GM20431 (cell line): ENCODE results near the gene BRAF.
"Not testable (repeated sequence)": the region's sequence is repeated elsewhere in the genome, so short reads cannot be mapped to it uniquely, and the experiment has no call there.

Experiments used
- in situ Hi-C: fragments of 300-500 bp; cut with MseI, MboI; formaldehyde crosslinking; loops from one replicate; pipeline ENCODE4 v1.15.0; 2020; ENCODE audit warnings: low sequenced_read_pairs; ENCODE audit not compliant: unreplicated experiment

The BRAF gene

DNA sequence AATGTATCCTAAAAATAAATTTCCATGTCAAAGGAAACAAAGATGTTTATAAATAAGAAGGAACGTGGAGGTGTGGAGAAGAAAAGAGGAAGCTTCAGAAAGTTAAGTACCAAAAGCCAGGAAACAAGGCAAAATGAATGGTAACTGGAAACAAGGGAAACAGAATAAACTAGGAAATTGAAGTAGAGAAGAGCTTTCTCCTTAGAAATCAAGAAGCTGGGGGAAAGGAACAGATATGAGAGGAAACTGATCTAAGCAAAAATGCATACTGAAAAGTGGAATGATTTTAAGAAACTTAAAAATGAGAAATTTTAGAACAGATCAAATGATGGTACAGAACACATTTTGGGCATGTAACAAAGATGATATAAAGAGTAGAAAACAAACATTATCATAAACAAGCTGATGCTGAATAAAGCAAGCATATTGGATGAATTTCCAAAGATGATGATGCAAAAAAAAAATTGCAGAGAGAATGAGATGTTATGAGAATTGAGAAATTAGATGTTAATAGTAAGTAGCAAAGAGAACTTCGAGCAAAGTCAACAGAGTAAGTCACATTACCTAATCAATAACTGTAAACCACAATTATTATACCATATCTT is 1.9 kb downstream of the BRAF start:
- in situ Hi-C loops: no loop called here

DNA sequence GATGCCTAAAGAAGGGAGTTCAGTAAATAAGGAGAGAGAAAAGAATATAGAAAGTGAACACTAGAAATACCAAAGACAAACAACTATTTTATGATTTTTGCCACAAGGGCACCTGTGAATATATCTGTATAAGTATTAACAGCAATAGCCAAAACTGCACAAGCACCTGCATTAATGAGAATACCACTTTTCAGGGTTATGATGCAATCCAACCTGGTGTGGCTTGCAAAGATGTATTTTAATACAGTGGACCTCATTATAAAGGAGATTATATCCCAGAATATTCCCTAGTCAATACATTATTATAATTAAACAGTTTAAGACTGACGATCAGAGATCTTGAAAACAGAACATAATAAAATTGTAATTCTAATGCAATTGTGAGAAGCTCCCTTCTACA is 4.0 kb downstream of the BRAF start:
- in situ Hi-C loops: no loop called here

DNA sequence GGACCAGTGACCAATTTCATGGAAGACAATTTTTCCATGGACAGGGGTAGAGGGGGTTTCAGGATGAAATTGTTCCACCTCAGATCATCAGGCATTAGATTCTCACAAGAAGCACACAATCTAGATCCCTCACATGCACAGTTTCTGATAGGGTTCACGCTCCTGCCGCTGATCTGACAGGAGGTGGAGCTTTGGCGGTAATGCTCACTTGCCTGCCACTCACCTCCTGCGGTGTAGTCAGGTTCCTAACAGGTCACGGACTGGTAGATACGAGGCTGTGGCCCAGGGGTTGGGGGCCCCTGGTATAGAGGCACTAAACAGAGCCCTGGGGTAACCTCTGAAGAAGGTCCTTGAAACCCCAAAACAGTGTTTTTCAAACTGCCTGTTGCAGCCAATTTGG is 6.5 kb downstream of the BRAF start:
- in situ Hi-C loops: no loop called here

DNA sequence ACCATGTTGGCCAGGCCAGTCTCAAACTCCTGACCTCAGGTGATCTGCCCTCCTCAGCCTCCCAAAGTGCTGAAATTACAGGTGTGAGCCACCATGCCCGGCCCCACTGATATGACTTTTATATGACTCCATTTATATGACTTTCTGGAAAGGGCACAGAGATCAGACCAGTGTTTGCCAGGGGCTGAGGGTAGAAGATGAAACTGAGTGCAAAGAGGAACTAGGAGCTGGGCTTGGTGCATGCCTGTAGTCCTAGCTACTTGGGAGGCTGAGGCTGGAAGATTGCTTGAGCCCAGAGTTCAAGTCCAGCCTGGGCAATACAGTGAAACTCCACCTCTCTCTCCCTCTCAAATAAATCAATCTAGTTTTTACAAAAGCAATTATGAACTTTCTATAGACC is 7.5 kb downstream of the BRAF start:
- in situ Hi-C loops: no loop called here

DNA sequence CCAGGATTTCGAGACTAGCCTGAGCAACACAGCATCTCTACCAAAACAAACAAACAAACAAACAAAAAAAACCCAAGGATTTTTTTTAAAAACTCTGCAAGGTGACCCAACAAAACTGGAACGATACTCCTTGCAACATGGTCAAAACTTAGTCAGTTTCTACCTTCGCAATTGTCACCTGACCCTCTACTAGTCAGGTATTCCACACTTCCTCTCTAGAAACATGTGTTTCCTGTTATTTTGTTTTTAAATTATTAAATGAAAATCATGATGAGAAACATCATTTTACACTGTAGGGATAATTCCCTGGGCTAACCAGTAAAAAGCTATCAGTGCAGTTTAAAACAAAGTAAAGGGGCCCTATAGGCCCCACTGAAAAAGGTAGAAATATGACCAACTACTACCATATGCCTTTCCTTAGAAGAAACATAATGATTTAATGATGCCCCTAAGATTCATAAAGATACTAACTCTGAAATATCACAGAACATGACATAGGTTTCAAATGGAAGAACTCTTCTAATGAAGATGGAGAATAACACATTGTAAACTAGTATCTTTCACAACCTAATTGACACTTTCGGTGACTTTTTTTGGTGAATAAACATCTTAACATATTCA is 8.7 kb downstream of the BRAF start:
- in situ Hi-C loops: no loop called here

DNA sequence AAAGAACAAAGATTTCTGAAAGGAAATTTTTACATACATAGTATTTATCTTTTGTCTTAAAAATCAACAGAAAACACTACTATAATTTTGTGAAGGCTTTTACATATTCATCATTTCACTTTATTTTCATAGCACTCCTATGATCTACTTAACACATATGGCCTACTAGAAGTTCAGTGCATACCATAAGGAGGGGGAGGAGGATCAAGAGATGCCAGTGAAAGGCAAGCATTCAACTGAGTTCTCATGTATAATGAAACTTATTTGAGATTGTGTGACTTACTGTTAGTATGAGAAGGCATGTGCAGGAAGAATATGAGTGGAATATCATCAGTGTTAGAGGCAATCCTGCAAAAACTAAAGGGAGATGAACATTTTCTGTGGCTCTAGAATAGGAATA is 10.6 kb downstream of the BRAF start:
- in situ Hi-C loops: no loop called here

DNA sequence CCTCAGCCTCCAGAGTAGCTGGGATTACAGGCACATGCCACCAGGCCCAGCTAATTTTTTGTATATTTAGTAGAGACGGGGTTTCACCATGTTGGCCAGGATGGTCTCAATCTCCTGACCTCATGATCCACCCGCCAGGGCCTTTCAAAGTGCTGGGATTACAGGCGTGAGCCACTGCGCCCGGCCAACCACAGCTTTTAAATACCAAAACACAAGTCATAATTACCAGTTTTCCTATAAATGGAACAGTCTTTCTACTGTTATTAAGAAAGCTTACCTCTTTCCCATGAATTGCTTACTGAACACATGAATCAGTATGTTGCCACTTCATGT is 11.2 kb downstream of the BRAF start:
- in situ Hi-C loops: not testable (repeated sequence)

DNA sequence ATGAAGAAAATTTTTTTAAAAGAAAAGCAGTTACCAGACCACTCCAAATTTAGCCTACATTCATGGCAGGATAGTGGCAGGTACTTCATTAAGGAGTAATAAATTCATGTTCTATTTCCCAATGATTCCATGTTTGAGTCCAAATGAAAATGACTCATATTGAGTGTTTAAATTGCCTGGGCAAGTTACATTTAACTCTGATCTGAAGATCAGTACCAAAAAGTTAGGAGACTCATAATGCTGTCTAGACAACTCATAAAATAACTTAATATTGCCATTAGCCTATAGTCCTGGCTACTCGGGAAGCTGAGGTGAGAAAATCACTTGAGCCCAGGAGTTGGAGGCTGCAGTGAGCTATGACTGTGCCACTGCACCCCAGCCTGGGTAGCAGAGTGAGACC is 13.0 kb downstream of the BRAF start:
- in situ Hi-C loops: no loop called here

DNA sequence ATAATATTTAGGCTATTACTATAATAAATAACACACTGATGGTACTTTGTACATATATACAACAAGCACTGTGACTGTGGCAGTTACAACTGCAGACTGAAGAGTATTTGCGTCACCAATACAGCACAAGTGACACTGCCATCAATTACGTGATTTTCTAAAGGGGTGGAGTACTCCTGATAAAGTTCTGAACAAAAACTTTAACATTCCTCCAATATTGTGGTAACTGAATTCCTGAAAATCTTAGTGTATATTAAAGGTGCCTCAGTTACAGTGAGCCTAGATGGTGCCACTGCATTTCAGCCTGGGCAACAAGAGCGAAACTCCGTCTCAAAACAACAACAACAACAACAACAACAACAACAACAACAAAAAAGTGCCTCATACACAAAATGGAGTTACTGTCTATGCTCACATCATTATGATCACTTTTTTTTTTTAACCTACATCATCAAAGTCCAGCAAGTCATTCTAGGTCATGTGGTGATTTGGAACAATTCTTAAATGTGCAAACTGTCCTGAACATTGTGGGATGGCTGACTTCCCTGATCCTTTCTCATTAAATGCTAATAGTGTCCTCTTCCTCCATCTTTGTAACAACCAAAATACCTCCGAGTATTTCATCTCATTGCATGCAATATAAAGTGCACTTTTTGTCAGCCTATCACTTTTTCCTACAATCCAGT is 15.1 kb downstream of the BRAF start:
- in situ Hi-C loops: no loop called here

DNA sequence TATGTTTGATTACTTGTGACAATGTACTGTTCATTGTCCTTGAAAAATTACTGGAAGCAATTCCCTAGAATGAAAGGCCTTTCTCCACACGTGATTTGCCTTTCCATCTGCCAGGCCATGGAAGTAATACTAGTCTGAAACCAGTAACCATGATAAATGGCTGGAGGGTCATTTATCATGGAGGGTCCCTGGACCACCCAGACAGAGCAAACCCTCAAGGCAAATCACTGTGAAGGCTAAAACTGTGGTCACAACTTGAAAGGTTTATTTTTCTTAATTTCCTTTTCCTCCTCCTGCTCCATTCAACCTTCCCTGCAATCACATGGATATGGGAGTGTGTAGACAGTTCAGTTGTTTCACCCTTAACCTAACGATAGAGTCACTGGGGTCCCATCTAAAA is 16.4 kb downstream of the BRAF start:
- in situ Hi-C loops: no loop called here

DNA sequence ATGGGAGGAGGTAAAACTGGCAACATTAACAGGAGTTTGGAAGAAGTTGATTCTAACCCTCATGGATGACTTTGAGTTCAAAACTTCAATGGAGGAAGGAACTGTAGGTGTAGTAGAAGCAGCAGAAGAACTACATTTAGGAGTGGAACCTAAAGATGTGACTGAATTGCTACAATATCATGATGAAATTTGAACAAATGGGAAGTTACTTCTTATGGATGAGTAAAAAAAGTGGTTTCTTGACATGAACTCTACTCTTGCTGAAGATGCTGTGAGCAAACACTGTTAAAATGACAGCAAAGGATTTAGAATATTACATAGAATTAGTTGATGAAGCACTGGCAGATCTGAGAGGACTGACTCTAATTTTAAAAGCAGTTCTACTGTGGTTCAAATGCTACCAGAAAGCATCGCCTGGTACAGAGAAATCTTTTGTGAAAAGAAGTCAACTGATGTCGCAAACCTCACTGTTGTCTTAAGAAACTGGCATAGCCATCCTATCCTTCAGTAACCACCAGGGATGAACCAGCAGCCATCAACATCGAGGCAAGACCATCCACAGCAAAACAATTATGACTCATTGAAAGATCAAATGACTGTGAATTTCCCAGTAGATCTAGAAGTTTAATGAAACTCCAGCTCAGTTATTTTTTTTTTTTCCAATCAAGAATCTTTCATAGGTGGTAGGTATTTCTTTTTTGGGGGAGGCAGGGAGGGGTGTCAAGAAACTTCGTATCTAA is 20.8 kb downstream of the BRAF start:
- in situ Hi-C loops: no loop called here

DNA sequence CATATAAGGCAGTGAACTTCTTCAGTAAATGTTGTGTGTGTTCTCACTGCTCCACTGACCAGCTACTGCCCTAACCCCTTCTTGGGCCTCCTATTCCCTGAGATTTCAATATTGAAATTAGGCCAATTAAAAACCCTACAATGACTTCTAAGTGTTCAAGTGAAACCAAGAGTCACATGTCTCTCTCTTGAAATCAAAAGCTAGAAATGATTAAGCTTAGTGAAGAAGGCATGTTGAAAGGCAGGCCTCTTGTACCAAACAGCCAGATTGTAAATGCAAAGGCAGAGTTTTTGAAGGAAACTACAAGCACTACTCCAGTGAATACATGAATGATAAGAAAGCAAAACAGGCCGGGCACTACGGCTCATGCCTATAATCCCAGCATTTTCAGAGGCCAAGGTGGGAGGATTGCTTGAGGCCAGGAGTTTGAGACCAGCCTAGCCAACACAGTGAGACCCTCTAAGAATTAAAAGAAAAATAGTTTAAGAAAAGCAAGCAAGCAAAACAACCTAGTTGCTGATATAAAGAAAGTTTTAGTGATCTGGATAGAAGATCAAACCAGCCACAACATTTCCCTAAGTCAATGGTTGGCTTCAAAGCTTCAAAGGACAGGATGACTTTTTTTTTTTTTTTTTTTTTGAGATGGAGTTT is 22.3 kb downstream of the BRAF start:
- in situ Hi-C loops: no loop called here

DNA sequence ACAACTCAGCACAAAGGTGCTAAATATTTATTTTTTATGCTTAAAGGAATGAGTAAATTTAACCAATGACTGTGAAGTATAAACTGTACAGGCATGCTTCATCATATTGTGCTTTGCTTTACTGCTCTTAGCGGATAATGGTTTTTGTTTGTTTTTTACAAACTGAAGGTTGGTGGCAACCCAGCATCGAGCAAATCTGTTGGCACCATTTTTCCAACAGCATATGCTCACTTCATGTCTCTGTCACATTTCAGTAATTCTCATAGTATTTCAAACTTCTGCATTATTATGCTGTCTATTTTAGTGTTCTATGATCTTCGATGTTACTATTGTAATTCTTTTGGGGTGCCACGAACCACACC is 22.8 kb downstream of the BRAF start:
- in situ Hi-C loops: no loop called here

DNA sequence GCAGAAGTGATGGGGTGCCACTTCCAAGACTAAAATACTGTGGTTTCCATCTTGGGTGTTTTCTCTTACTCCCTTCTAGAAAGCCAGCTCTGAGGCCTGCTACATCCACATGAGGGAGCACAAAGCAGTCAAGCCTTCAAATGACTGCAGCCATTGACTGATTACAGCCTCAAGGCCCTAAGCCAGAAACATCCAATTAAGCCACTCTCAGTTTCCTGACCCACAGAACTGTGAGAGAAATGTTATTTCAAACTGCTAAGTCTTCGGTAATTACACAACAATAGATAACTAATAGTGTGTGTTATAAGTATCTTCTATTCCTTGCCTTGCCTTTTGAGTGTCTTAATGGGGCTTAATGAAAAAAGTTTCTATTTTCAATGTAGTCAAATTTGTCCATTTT is 24.8 kb downstream of the BRAF start:
- in situ Hi-C loops: no loop called here

DNA sequence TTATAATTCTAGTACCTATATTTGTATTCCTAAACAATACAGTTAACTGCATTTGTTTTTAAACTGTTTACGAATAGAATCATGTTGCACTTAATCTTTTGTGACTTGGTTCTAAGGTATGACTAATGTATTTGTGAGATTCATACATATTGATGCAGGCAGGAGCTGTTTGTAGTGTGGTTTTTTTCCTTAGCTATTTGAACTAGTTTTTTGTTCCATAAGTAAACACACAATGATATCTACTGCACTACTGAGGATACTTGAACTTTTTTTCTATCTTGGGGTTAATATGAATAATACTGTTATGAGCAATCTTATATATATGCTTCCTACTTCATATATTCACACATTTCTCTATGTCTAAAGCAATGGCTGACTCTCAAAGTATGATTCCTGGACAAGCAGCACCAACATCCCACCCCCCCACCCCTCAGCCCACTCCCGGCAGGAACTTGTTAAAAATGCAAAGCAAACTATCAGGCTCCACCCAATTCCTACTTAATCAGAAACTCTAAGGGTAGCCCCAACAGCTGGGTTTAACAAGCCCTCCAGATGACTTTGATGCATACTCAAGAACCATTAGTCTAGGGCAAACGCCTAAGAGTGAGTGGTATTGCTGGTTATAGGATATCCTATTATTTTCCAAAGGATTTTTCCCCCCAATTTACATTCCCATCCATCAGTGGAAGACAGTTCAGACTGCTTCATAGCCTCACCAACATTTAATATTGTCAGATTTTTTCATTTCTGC is 25.8 kb downstream of the BRAF start:
- in situ Hi-C loops: no loop called here

DNA sequence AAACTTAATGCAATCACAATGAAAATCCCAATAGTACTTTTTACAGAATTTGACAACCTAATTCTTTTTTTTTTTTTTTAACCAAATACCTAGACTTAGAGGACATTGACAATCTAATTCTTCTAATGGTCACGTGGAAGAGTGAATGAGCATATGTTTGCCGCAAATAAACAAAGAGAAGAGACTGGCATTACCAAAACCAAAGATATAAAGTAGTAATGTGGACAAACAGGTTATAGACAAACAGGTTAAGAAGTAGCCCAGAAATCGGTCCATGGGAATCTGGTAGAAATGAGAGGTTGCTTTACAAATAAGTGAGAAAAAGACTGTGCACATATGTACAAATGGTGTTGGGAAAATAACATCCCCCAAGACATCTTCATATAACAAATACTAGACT is 27.7 kb downstream of the BRAF start:
- in situ Hi-C loops: no loop called here

DNA sequence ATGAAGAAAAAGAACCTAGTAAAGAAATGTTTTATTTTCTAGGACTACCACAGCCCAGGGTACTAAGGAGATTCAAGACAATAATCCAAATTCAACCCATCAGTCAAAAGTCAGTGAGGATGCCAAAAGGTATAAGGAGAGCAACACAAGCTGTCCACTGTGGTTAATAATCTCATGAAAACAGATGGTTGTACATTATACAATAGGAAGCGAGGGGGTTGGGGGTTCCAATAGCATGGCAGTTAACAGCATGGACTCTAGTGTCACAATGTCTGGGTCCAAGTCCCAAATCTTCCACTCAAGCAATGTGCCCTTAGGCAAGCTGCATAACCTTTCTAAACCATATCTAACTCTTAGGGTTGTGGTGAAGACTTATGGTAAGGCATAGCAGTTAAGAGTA is 35.1 kb downstream of the BRAF start:
- in situ Hi-C loops: no loop called here

DNA sequence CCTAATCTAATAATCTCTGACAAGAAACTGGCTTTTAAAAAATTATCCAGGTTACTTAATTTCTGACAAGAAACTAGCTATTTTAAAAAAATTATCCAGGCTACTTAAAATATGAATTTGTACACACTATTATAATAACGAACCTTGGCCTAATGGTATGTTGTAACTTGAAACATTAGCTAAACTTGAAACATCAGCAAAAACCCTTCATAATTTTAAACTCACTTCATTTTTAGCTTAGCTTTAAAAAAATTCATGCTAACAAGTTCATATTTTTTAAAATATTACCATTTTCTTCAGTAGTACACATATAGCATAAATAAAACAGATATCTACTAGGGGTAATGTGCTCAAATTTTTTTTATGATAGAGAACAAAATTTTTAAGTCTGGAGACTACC is 35.6 kb downstream of the BRAF start:
- in situ Hi-C loops: no loop called here

DNA sequence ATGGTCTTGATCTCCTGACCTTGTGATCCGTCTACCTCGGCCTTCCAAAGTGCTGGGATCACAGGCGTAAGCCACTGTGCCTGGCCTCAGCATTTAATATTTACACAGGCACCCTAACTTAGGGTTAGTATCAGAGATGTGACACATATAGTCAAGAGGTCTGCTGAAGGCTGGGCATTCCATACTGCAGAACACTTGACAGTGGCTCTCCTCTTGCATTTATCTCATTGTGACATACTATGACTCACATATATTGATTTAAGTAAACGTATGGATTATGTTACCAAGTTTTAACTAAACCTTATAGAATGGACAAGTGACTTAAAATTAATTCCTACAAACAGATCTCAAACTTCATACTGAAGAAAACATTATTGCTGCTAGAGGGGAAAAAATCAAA is 36.6 kb downstream of the BRAF start:
- in situ Hi-C loops: no loop called here

DNA sequence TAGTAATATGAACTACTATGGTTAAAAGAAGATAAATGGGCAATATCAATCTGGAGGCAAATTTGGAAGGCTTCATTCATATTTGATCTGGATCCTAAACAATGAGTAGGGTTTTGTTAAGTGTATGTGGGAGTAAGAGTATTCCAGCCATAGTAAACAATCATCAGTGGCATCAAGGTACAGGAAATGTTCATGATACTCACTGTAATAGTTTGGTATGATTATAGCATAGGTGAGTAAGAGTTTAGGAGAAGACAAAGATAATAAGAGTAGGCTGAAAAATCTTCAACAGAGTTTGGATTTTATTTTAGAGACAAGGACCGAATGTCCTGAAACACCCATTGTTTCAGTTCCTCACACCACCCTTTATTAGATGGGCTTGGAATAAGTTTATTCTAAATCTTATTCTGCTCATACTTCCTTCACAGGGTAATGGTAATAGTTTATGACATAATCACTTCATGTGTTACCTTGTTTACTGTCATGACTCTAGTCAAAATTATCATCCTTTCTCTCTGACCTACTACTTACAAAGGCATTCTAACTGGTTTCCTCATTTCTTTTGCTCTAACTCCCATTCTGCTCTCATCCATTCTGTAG is 38.9 kb downstream of the BRAF start:
- in situ Hi-C loops: no loop called here
